GM12875 (cell line): ENCODE results near the gene SHROOM1.
A peak's percentile ranks its signal among the peaks of the same experiment; 100 is the strongest.

Experiments
- H3K4me3 ChIP-seq: one replicate; pipeline ENCODE4 v1.5.1; 2011; ENCODE audit warnings: low read depth, low read length, control low read depth
- TF ChIP-seq, protein P1 (sequence below): IDR thresholded peaks from 2 replicates; pipeline ENCODE4 v1.5.1; 2011; ENCODE audit warnings: low read depth, mild to moderate bottlenecking, control low read depth, inconsistent platforms, low read length, moderate library complexity, borderline replicate concordance; ENCODE audit not compliant: insufficient read depth

Gene SHROOM1

GRCh38 chr5:132831095-132831860 is 831 bp upstream of the SHROOM1 start:
- peak overlapping the region; percentile 61 for H3K4me3 ChIP-seq
- TF ChIP-seq, protein P1, sequence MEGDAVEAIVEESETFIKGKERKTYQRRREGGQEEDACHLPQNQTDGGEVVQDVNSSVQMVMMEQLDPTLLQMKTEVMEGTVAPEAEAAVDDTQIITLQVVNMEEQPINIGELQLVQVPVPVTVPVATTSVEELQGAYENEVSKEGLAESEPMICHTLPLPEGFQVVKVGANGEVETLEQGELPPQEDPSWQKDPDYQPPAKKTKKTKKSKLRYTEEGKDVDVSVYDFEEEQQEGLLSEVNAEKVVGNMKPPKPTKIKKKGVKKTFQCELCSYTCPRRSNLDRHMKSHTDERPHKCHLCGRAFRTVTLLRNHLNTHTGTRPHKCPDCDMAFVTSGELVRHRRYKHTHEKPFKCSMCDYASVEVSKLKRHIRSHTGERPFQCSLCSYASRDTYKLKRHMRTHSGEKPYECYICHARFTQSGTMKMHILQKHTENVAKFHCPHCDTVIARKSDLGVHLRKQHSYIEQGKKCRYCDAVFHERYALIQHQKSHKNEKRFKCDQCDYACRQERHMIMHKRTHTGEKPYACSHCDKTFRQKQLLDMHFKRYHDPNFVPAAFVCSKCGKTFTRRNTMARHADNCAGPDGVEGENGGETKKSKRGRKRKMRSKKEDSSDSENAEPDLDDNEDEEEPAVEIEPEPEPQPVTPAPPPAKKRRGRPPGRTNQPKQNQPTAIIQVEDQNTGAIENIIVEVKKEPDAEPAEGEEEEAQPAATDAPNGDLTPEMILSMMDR, result no peak

DNA sequence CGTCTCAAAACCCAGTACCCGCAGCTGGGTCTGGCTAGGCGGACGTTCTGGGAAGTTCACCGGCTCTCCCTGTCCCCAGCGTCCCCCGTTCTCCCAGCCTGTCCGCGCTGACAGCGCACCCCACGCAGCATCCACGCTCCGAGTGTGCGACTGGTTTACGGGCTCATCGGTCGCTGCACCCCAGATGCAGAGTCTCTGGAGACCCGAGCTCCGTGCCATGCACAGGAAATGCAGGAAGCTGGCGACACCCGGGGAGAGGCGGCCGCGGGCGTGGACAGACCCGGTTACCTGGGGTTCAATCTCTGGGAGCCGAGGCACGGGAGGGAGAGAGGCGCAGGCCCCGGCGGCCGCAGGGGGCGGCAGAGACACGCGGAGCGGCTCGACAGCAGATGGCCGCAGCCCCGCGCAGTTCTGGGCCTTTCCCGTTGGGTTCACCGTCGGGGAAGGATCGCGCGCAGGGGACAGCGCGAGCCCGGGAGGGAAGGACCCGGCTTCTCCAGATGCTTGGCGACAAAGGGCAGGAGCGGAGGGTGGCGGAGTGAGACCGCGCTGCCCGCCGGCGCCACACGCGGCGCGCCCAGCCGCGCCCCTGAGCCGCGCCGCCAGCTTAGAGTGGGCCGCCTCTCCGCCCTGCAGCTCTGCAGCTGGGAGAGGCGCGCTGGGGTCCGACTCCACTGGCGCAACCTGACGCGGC is 558 bp downstream of the SHROOM1 start:
- peak overlapping the region; percentile 61 for H3K4me3 ChIP-seq
- TF ChIP-seq, protein P1, result peak; percentile 97

DNA sequence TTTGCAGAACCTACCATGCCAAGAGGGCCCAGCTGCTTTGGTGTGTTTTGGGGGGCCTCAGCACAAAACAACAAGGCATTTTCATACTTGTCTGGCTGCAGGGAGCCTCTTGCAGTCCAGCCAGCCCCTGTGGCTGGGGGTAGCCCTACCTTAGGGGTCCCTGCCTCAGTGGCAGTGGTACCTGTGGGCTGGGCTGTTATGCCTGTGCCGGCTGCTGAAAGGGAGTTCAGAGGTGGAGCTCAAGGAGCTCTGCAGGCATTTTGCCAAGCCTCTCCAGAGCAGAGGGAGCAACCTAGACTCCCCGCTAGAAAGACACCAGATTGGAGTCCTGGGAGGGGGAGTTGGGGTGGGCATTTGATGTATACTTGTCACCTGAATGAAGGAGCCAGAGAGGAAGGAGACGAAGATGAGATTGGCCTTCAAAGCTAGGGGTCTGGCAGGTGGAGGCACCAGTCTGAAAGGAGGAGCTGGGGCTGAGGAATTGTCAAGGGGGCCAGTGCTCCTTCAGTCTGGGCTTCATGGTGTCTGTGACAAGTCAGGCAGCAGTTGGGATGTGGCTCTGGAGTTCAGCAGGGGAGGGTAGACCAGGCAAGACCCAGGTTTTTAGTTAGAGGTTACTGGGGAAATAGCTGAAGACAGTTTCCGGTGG is 1.5 kb downstream of the SHROOM1 start:
- TF ChIP-seq, protein P1, result no peak
- H3K4me3 ChIP-seq, result no peak overlapping the region

- H3K4me3 ChIP-seq, result no peak overlapping the region
- TF ChIP-seq, protein P1, result no peak
Measured at GRCh38 chr5:132827943-132828673, 2.3 kb downstream of the SHROOM1 start.

GRCh38 chr5:132826424-132827082 is 3.9 kb downstream of the SHROOM1 start:
- TF ChIP-seq, protein P1, result no peak
- no peak overlapping the region for H3K4me3 ChIP-seq

DNA sequence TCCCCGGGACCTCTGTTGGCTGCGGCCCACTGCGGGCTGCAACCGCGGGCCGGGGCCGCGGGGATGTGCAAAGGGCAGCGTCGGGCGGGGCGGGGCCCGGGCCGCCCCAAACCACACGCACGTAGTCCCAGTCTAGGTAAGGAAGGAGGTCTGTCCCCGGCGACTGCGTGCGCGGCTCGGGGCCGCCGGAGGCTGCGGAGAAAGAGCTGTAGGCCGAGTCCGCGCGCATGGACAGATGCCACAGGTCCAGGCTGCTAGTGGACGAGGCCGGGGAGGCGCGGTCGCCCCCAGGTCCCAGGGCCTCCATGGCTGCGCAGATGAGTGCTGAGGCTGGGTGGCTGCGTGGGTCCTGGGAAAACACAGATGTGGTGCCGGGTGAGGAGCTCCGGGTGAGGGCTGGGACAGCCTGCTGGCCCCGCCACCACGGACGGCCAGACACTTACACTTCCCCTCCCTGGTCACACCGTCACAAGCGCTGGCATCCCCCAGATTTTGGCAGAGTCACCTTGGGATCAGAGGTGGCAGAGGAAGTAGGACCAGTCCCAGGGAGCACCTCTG is 4.5 kb downstream of the SHROOM1 start:
- TF ChIP-seq, protein P1, result no peak
- H3K4me3 ChIP-seq, result peak overlapping the region; percentile 41
